ENCODE data around the gene CLHC1.

DNA sequence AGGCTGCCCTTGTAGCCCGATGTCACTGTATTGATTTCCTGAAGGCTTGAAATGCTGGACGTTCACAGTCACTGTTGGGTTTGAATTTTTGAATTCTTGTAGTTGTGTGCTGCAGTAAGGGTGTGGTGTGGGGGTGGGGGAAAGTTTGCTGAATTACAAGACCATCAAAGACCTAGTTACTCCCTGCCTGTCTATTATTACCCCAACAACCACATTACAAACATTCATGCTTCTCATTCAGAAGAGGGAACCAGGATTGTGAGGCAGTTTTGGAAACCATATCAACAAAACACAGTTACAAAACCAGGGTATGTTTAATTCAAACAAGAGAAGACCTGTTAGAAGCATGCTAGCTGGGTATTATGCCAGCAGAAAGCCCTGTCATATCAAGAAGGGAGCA is 85.8 kb downstream of the CLHC1 start:
- TF ChIP-seq, protein P1, sequence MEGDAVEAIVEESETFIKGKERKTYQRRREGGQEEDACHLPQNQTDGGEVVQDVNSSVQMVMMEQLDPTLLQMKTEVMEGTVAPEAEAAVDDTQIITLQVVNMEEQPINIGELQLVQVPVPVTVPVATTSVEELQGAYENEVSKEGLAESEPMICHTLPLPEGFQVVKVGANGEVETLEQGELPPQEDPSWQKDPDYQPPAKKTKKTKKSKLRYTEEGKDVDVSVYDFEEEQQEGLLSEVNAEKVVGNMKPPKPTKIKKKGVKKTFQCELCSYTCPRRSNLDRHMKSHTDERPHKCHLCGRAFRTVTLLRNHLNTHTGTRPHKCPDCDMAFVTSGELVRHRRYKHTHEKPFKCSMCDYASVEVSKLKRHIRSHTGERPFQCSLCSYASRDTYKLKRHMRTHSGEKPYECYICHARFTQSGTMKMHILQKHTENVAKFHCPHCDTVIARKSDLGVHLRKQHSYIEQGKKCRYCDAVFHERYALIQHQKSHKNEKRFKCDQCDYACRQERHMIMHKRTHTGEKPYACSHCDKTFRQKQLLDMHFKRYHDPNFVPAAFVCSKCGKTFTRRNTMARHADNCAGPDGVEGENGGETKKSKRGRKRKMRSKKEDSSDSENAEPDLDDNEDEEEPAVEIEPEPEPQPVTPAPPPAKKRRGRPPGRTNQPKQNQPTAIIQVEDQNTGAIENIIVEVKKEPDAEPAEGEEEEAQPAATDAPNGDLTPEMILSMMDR (IDR thresholded peaks at IDR 0.05) = no peak
- TF ChIP-seq POLR2A (IDR thresholded peaks at IDR 0.05) = no peak

Measured in testis (tissue), 2 donors.